DND-41 (cell line): Measurements from ENCODE around the gene XRCC5.

ENCODE experiments used
- ATAC-seq: fragments of 200-7000 bp; cut with Tn5 transposase; 3 replicates; pipeline ENCODE4 v1.9.1; 2021; ENCODE audit warnings: low read depth; ENCODE audit not compliant: insufficient read depth
- DNase-seq: peaks from one replicate; pipeline ENCODE4 v3.0.0-alpha.2; 2020
- H2AFZ ChIP-seq: 2 replicates; pipeline ENCODE4 v1.6.0; 2012; ENCODE audit warnings: low read depth, low read length
- H3K27ac ChIP-seq: 2 replicates; pipeline ENCODE4 v1.5.1; 2012; ENCODE audit warnings: low read length, inconsistent platforms
- H3K27me3 ChIP-seq: fragments of 200-600 bp; sonication (generic); 2 replicates; pipeline ENCODE4 v1.6.0; 2012; ENCODE audit warnings: low read length, mild to moderate bottlenecking, inconsistent platforms; ENCODE audit not compliant: insufficient read depth, poor library complexity
- H3K36me3 ChIP-seq: 2 replicates; pipeline ENCODE4 v1.5.1; 2012; ENCODE audit warnings: low read length, inconsistent platforms; ENCODE audit not compliant: insufficient read depth
- H3K4me1 ChIP-seq: 2 replicates; pipeline ENCODE4 v1.5.1; 2012; ENCODE audit warnings: mild to moderate bottlenecking, low read length; ENCODE audit not compliant: insufficient read depth
- H3K4me2 ChIP-seq: 2 replicates; pipeline ENCODE4 v1.6.0; 2012; ENCODE audit warnings: mild to moderate bottlenecking, moderate library complexity, low read length, inconsistent platforms; ENCODE audit not compliant: insufficient read depth
- H3K4me3 ChIP-seq, 2 experiments: fragments of 200-600 bp in 1 of 2; shearing (Covaris generic) in 1 of 2; 2 replicates each; pipeline ENCODE4 v1.5.1; 2012 to 2016; ENCODE audit warnings: inconsistent platforms in 2 of 2, low read length in 2 of 2, mild to moderate bottlenecking in 2 of 2, low read depth in 1 of 2, moderate library complexity in 1 of 2
- H3K79me2 ChIP-seq: 2 replicates; pipeline ENCODE4 v1.6.0; 2012; ENCODE audit warnings: low read length, inconsistent platforms; ENCODE audit not compliant: insufficient read depth
- H3K9ac ChIP-seq: 2 replicates; pipeline ENCODE4 v1.6.0; 2012; ENCODE audit warnings: low read depth, mild to moderate bottlenecking, inconsistent platforms, low read length, moderate library complexity
- H3K9me3 ChIP-seq: 2 replicates; pipeline ENCODE4 v1.5.1; 2012; ENCODE audit warnings: low read length, moderate library complexity, mild to moderate bottlenecking, inconsistent platforms; ENCODE audit not compliant: insufficient read depth, severe bottlenecking
- H4K20me1 ChIP-seq: 2 replicates; pipeline ENCODE4 v1.6.0; 2012; ENCODE audit warnings: low read length; ENCODE audit not compliant: insufficient read depth
- CTCF ChIP-seq: IDR thresholded peaks from 2 replicates; pipeline ENCODE4 v1.5.1; 2012; ENCODE audit warnings: borderline replicate concordance, low read length, moderate library complexity, mild to moderate bottlenecking; ENCODE audit not compliant: poor library complexity, severe bottlenecking; ENCODE audit errors: extremely low read depth
- EZH2 ChIP-seq: IDR thresholded peaks from 3 replicates; pipeline ENCODE4 v1.6.1; 2012; ENCODE audit warnings: borderline replicate concordance, low read depth, mild to moderate bottlenecking, moderate library complexity, low read length, inconsistent platforms; ENCODE audit not compliant: severe bottlenecking

XRCC5 gene

GRCh38 chr2:216161967-216162366 lies 52.8 kb downstream of the XRCC5 start:
- H2AFZ ChIP-seq, result no peak overlapping the region
- no peaks in the 10 kb centered on the region for H3K9me3 ChIP-seq
- H3K4me1 ChIP-seq, result no peaks in the 10 kb centered on the region
- peaks cover 99% of the 10 kb centered on the region for H3K36me3 ChIP-seq
- ATAC-seq (no peak), DNase-seq (no peak)
- peaks cover 32% of the 10 kb centered on the region for H3K79me2 ChIP-seq
- no peak overlapping the region for H3K4me2 ChIP-seq
- H3K9ac ChIP-seq, result no peak overlapping the region
- no peak overlapping the region for H3K4me3 ChIP-seq
- H4K20me1 ChIP-seq, result peaks cover 7% of the 10 kb centered on the region; the same call in 1 of the 2 replicates
- no peaks in the 10 kb centered on the region for H3K27me3 ChIP-seq
- no peak overlapping the region for H3K27ac ChIP-seq
- TF ChIP-seq EZH2 (no peak), CTCF (no peak)

DNA sequence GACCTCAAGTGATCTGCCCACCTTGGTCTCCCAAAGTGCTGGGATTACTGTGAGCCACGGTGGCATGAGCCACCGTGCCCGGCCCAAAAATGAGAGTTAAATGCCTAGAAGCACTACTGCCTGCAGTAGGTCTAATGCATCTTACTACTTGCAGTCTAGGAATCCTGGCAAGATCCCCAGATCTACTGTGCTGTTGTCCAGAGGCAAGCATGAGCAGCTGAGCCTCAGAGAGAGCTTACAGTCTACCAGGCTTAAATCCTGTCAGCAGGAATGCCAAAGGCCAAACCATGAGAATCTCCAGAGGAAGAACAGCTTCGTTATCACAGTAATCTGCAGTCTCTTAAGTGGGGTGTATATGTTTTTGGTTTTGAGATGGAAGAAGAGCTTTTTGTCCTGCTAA lies 54.4 kb downstream of the XRCC5 start:
- Histone ChIP-seq H3K9ac (no peak overlapping the region), H3K79me2 (peaks cover 33% of the 10 kb centered on the region), H3K27me3 (no peaks in the 10 kb centered on the region), H3K27ac (no peak overlapping the region), H3K4me1 (no peaks in the 10 kb centered on the region), H2AFZ (no peak overlapping the region), H3K9me3 (no peaks in the 10 kb centered on the region), H3K4me2 (no peak overlapping the region), H4K20me1 (peaks cover 7% of the 10 kb centered on the region; the same call in 1 of the 2 replicates), H3K36me3 (peaks cover 99% of the 10 kb centered on the region), H3K4me3 (no peak overlapping the region)
- DNase-seq (no peak), ATAC-seq (no peak)
- no peak for TF ChIP-seq EZH2
- TF ChIP-seq CTCF, result no peak

- DNase-seq, result no peak
- TF ChIP-seq CTCF (no peak), EZH2 (no peak)
- Histone ChIP-seq H3K79me2 (peaks cover 36% of the 10 kb centered on the region), H3K4me1 (no peaks in the 10 kb centered on the region), H3K36me3 (peaks cover 99% of the 10 kb centered on the region), H3K4me3 (no peak overlapping the region), H3K4me2 (no peak overlapping the region), H3K27me3 (no peaks in the 10 kb centered on the region), H3K27ac (no peak overlapping the region), H2AFZ (no peak overlapping the region), H3K9ac (no peak overlapping the region), H3K9me3 (no peaks in the 10 kb centered on the region), H4K20me1 (peaks cover 7% of the 10 kb centered on the region; the same call in 1 of the 2 replicates)
- ATAC-seq, result no peak
Observed at GRCh38 chr2:216164087-216164486, 54.9 kb downstream of the XRCC5 start.

GRCh38 chr2:216164576-216164975 lies 55.4 kb downstream of the XRCC5 start:
- no peak for TF ChIP-seq EZH2
- TF ChIP-seq CTCF, result no peak
- H3K9ac ChIP-seq, result no peak overlapping the region
- H3K9me3 ChIP-seq, result no peaks in the 10 kb centered on the region
- no peak for ATAC-seq
- H2AFZ ChIP-seq, result no peak overlapping the region
- H4K20me1 ChIP-seq, result peaks cover 5% of the 10 kb centered on the region; the same call in 1 of the 2 replicates
- H3K4me3 ChIP-seq, result no peak overlapping the region
- no peak overlapping the region for H3K27ac ChIP-seq
- H3K4me2 ChIP-seq, result no peak overlapping the region
- no peaks in the 10 kb centered on the region for H3K4me1 ChIP-seq
- peaks cover 99% of the 10 kb centered on the region for H3K36me3 ChIP-seq
- DNase-seq, result no peak
- no peaks in the 10 kb centered on the region for H3K27me3 ChIP-seq
- peaks cover 39% of the 10 kb centered on the region for H3K79me2 ChIP-seq
